ENCODE data around the gene UBTD2. TPM values are rescaled to one million over a fixed set of nuclear protein-coding genes. Genes with fewer than 3 reads are reported as not detected.

Gene UBTD2
- total RNA-seq, 1 experiment from 2014 or later, result 22.6 TPM

DNA sequence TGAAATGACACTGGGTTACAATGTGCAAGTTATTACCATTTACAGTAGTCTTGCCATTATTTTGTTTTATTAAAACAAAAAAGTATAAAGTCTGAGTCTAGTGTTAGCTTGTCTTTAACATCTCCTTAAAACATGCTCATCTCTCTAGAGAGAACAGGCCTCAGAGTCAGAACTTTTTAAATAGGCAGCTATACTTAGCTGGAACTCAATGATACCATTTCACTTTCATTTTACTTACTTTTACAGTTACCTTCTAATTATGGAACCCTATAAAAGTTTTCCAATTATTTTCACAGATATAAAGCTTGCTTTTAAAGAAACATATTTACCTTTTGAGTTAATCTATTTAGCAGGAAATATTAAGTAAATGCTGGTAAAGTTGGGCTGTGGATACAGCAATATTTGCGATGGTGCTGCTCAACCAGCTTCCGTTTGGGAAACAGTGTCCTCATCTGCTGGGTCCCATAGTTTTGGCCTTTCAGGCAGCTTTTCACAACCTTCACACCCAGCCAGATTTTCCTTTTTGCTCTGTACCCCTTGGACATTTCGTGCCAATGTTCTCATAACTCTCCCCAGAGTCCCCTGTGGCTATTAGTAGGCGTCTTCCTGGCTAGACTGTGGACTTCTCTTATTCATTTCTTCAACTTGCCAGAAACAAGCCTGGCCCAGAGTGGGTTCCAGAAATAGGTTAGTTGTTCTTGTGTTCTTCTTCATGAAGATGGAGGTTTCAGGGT lies 36.3 kb upstream of the UBTD2 start:
- ChIA-PET POLR2A (ENCODE audit: unreplicated experiment) (no interaction called here), CTCF (no interaction called here)
- Histone ChIP-seq H3K27ac (ENCODE audit: low read length) (no peak overlapping the region), H3K9me3 (ENCODE audit: low read length) (no peaks in the 10 kb centered on the region), H3K9me2 (replicated peaks; ENCODE audit: low read length) (no peaks in the 10 kb centered on the region), H4K20me1 (ENCODE audit: low read length) (no peaks in the 10 kb centered on the region), H3F3A (ENCODE audit: low read length, unreplicated experiment) (no peaks in the 10 kb centered on the region), H3K4me2 (ENCODE audit: low read length) (no peak overlapping the region), H3K79me2 (ENCODE audit: low read length) (no peaks in the 10 kb centered on the region), H3K36me3 (ENCODE audit: low read depth, low read length) (no peaks in the 10 kb centered on the region), H3K4me3 (ENCODE audit: low read length) (no peak overlapping the region), H3K4me1 (ENCODE audit: insufficient read depth, low read length) (peaks cover 14% of the 10 kb centered on the region), H3K27me3 (ENCODE audit: low read length) (no peaks in the 10 kb centered on the region), H2AFZ (ENCODE audit: low read length) (no peak overlapping the region), H3K9ac (ENCODE audit: low read length) (no peak overlapping the region)
- intact Hi-C loops (cut with micrococcal nuclease), result loop anchor here (5.0 kb wide), 1 partner anchor 62 kb away; no protein-coding TSS in a partner anchor
- DNase-seq, result no peak
- BruUV-seq (replicated peaks), result no TSS peak
- no peak for ATAC-seq
- no peak for TF ChIP-seq EZH2phosphoT487 (IDR thresholded peaks at IDR 0.05; ENCODE audit: borderline replicate concordance, low read length)
- TF ChIP-seq, protein P1, sequence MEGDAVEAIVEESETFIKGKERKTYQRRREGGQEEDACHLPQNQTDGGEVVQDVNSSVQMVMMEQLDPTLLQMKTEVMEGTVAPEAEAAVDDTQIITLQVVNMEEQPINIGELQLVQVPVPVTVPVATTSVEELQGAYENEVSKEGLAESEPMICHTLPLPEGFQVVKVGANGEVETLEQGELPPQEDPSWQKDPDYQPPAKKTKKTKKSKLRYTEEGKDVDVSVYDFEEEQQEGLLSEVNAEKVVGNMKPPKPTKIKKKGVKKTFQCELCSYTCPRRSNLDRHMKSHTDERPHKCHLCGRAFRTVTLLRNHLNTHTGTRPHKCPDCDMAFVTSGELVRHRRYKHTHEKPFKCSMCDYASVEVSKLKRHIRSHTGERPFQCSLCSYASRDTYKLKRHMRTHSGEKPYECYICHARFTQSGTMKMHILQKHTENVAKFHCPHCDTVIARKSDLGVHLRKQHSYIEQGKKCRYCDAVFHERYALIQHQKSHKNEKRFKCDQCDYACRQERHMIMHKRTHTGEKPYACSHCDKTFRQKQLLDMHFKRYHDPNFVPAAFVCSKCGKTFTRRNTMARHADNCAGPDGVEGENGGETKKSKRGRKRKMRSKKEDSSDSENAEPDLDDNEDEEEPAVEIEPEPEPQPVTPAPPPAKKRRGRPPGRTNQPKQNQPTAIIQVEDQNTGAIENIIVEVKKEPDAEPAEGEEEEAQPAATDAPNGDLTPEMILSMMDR (conservative IDR thresholded peaks at IDR 0.05; ENCODE audit: low read depth, low read length), result no peak
- no peak for TF ChIP-seq EZH2 (IDR thresholded peaks at IDR 0.05; ENCODE audit: low read length, unreplicated experiment)

DNA sequence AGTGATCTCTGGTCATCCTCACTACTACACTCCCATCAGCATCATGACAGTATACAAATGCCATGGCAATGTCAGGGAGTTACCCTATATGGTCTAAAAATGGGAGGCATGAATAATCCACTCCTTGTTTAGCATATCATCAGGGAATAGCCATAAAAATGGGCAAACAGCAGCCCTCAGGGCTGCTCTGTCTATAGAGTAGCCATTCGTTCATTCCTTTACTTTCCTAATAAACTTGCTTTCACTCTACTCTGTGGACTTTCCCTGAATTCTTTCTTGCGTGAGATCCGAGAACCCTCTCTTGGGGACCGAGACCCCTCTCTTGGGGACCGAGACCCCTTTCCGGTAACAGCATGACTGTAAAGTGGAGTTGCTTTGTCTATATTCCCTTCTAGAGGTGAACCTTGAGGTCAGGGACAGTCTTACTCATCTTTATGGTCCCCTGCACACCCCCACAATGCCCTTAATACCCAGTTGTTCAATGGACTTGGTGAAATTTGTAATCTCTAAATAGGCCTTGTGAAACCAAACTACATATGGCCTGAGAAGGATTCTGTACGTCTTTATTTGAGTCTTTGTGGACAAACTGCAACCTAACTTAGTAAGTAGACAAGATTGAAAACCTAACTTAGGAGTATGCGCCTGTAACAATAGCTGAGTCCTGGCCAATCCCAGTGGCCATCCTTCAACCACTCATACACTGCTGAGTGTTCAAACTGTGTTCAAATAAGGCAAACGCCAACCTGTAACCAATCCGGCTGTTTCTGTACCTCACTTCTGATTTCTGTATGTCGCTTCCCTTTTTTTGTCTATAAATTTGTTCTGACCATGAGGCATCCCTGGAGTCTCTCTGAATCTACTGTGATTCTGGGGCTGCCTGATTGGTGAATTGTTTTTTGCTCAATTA lies 32.3 kb upstream of the UBTD2 start:
- no peak for DNase-seq
- H3K27ac ChIP-seq (ENCODE audit: low read length), result peak overlapping the region; percentile 73
- peak overlapping the region; percentile 17; the same call in 1 of the 2 replicates for H3K4me3 ChIP-seq (ENCODE audit: low read length)
- ChIA-PET POLR2A (ENCODE audit: unreplicated experiment) (no interaction called here), CTCF (no interaction called here)
- BruUV-seq (replicated peaks), result no TSS peak
- H3K36me3 ChIP-seq (ENCODE audit: low read depth, low read length), result no peaks in the 10 kb centered on the region
- no peak overlapping the region for H3K9ac ChIP-seq (ENCODE audit: low read length)
- peak overlapping the region; percentile 14; the same call in 1 of the 2 replicates for H2AFZ ChIP-seq (ENCODE audit: low read length)
- no peaks in the 10 kb centered on the region for H3F3A ChIP-seq (ENCODE audit: low read length, unreplicated experiment)
- peak overlapping the region; percentile 78 for H3K4me2 ChIP-seq (ENCODE audit: low read length)
- H3K9me2 ChIP-seq (replicated peaks; ENCODE audit: low read length), result no peaks in the 10 kb centered on the region
- intact Hi-C loops (cut with micrococcal nuclease), result loop anchor here (5.0 kb wide), 1 partner anchor 66 kb away; no protein-coding TSS in a partner anchor
- H3K79me2 ChIP-seq (ENCODE audit: low read length), result no peaks in the 10 kb centered on the region
- peaks cover 25% of the 10 kb centered on the region for H3K4me1 ChIP-seq (ENCODE audit: insufficient read depth, low read length)
- H3K9me3 ChIP-seq (ENCODE audit: low read length), result no peaks in the 10 kb centered on the region
- TF ChIP-seq EZH2 (IDR thresholded peaks at IDR 0.05; ENCODE audit: low read length, unreplicated experiment) (no peak), EZH2phosphoT487 (IDR thresholded peaks at IDR 0.05; ENCODE audit: borderline replicate concordance, low read length) (no peak)
- TF ChIP-seq, protein P1 (conservative IDR thresholded peaks at IDR 0.05; ENCODE audit: low read depth, low read length), result no peak
- ATAC-seq, result peak; percentile 41
- H4K20me1 ChIP-seq (ENCODE audit: low read length), result no peaks in the 10 kb centered on the region
- H3K27me3 ChIP-seq (ENCODE audit: low read length), result no peaks in the 10 kb centered on the region

All from PC-3 (cell line).